Endometrial microvascular endothelial cells (primary cell): ENCODE data around the gene MKNK1. TPM values are rescaled to one million over a fixed set of nuclear protein-coding genes. Genes with fewer than 3 reads are reported as not detected.

Experiments used
- in situ Hi-C: cut with HindIII; loops from 2 replicates; pipeline ENCODE4 v1.10.0; 2017; ENCODE audit warnings: low sequenced_read_pairs, low pct_unique_long_range_greater_than_20kb; ENCODE audit errors: inconsistent ontology term
- total RNA-seq: library from RNA; depleted of rRNA; stranded (reverse); fragments of >200 nt; gene quantifications from one replicate; pipeline ENCODE4 v1.2.3, GENCODE V29; 2015; ENCODE audit errors: inconsistent ontology term

MKNK1 gene
- total RNA-seq, 1 donor from 2014 or later, result 21.0 TPM

DNA sequence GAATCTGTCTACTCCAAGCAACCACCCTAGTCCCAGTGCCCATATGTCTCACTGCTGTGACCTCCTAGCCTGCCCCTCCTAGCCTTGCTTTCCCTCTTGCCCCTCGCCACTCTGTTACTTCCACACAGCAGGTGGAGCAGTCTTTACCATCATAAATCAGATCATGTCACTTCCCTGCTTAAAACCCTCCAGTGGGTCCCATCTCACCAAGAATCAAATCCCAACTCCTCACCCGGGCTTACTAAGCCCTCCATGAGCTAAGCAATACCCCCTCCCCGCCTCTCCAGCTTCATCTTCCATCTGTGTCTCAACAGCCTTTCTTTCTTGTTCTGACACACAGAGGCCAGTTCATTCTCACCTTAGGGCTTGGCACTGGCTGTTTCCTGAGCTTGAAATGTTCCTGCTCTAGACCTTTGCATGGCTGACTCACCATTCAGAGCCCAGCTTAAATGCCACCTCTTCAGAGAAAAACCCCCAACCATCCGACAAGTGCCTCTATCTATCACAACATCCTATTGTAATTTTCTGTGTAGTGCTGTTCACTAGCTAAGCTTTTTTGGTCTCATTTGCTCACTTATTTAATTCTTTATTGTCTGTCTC lies 74.9 kb downstream of the MKNK1 start:
- in situ Hi-C loops, result no loop called here

DNA sequence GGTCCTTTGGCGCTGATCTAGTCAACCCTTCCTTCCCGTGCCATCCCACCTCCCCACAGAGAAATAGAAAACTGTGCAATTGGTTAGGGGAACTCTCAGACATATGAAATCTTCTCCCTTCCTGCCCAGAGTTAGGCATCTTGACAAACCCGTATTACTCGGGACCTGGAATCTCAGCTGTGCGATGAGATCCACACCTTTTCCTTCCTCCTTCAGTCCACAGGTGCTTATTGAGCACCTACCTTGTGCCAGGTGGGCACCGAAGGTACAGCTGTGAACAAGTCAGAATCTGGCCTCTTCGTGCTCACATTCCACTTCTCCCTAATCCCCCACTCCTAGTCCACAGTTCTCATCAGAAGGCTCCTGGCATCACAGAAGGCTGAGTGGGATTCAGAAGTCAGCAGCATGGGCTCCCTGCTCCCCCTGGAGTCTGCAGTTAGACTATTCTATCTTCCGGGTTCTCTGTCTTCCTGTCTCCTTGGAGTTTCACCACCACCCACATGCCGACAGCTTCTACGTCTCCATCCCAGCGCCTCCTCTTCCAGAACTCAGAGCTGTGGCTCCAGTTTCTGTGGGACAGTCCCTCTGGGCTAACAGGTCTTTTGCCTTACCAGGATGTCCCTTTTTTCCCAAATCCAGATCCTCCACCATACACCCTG lies 75.6 kb downstream of the MKNK1 start:
- in situ Hi-C loops, result no loop called here

DNA sequence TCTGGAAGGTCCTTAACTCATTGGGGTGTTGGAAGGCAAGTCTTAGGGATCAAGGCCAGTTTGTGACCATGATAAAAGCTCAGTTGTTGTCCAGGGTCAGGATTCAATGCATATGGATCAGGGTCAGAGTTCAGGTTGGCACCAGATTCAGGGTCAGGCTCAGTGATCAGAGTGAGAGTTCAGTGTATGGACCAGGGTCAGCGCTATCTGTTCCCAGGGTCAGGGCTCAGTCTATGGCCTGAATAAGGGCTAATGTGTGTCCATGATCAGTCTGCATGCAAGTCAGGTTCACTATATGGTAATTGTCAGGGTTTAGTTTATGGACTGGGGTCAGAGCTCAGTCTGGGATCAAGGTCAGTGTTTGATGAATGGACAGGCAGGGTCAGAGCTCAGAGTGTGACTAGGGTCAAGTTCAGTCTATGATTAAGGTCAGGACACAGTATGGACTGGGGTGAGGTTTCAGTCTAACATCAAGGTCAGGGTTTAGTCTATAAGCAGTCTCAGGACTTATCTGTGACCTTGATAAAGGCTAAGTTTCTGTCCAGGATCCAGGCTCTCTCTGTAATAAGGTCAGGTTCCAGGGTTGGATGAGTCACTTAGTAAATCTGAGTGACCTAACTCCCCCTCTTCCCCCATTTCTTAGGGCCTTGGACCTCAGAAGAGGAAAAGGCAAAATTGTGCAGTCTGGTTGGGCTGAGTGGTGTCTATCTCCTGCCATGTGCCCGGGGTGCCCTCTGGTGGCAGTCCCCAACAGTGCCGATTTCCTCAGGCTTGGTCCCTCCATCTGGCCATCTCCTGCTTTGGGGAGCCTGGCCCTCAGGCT lies 76.4 kb downstream of the MKNK1 start:
- in situ Hi-C loops, result no loop called here

DNA sequence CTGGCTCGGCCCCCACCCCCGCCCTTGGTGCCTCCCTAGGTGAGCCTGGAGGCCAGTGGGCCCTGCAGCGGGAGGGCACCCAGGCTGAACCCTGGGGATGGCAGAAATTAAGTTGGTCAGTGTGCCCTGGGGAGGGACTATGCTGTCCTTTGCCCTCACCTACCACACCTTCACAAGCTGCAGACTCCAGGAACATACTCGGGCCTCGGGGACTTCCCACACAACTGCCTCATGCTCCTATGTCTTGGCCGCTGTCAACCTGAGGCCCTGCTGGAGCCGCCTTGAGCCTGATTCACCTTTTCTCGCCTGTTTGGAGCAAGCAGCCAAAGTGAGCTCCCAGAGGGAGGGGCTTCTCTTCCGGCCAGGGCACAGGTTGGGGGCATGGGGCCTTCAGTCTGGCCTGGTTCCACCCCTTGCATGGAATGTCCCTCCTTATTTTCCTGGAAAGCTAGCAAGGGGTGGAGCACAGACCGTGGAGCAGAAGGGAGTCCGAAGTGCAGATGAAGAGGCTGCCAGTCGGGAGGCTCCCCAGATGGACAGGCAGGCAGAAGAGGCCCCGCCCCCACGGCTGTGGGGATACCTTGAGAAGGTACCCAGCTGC lies 77.3 kb downstream of the MKNK1 start:
- in situ Hi-C loops, result no loop called here

DNA sequence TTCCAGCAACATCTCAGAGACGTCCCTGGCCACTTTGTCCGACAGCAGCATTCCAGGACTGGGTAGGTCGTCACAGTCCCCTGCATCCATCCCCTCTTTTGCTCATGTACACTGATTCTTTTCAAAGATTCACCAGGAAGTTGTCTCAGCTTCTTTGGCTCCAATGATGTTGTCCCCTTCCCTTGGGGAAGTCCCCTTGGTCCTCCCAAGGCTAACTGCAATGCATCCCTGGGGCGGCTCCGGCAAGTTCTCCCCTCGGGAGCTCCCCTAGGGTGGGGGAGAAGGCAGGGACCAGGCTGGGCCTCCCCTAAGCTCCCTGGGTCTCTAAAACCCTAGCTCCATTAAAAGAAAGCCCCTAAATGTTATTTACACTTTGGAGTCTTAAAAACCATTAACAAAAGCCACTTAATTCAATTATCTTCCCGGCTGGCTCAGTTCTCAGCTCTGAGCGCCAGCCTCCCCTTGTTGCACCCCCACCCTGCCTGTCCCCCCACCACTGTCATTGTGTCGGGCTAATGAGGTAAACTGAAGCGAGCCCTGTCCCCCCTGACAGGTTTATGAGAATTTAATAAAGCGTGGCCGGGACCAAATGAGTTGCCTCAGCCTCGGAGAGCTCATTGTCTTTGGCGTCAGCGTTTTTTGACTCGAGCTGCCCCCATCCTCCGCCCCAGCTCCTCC lies 77.9 kb downstream of the MKNK1 start:
- in situ Hi-C loops, result no loop called here

DNA sequence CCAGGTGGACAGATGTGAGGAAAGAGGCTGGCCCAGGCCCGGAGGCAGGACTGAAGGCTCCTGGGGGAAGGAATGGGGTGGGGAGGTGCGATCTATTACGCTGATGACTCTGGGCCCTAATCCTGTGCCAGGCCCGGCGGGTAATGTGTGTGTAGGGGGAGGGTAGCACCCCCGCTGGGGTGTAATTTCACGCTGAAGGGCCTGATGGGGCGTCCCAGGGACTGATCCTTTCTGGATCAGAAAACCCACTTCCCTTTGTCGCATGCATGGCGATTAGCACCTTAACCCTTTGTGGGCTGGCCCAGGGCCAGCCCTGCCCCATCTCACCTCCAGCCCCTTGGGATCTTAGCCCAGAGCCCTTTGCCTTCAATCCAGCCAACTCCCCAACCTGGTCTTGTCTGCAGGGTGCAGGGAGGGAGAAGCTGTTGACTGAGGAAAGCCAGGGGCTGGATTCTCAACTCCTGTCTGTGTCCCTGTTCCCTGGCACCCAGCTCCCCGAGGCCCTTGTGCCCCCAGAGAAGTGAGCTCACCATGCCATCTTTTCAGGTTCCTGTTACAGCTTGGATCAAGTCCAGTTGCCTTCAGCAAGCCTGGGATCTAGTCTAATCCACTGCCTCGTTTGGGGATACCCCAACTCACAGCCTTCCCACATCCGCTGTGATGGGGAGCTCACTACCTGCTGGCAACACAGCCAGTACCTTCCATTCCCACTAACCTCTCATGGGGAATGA lies 78.7 kb downstream of the MKNK1 start:
- in situ Hi-C loops, result no loop called here

DNA sequence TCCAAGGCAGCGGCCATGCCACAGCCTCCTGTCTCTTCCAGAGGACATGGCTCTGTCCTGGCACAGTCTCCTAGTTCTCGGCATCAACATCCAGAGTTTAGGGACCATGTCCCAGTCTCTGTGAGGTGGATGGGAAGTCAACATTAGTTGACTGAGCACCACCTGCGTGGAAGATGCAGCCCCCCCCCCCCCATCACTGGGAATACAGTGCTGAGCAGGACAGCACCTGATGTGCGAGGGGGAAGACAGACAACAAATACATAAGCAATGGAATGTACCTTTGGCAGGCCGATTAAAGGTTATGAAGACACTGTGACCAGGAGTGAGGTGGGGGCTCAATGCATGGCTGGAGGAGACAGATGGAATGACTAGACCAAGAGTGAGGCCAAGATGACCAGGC lies 79.2 kb downstream of the MKNK1 start:
- in situ Hi-C loops, result no loop called here

DNA sequence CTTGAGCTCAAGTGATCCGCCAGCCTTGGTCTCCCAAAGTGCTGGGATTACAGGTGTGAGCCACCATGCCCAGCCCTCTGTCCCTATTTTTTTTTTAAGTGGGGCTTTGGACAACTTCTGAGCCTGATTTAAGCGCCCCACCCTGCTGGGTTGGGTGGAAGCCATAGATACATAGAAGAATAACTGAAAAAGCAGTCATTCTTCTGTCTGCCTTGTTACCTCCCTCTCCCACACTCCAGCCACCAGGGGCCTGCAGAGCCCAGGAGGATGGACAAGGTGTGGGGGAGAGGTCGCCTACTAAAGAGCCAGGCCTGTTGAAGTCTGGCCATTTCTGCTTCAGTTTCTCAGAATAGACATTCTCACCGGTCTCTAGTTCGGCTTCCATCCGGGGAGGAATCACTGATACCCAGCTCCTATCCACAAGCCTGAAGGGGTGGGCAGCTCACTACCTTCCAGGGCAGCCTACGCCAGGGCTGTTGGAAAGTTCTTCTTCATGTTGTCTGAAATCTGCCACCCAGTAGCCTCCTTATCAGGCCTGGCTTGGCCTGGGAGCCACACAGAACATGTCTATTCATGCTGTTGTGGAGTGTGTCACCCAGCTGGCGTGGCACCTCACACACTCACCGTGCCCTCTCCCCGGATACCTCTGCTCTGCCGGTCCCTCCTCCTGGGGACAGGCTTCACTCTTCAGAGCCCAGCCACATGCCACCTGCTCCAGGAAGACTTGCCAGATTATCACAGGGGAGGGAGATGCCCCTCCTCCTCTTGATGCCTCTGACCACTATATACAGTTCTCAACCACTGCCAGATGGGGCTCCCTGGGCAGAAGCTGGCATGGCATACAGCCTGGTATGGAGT lies 80.3 kb downstream of the MKNK1 start:
- in situ Hi-C loops, result no loop called here

DNA sequence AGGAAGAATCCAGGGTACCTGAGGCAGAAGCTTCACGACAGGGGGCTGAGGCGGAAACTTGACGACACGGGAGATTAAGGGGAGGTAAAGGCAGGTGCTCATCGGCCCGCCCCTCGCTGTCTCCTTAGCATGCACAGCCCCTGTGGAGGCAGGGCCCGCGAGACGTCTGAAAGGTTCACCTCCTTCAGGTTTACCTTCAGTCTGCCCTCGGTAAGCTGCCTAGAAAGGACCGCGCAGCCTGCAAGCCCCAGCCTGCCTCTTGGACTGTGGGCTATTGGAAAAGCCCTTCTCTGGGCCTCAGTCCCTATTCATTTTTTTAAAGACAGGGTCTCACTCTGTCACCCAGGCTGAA lies 81.1 kb downstream of the MKNK1 start:
- in situ Hi-C loops, result no loop called here

DNA sequence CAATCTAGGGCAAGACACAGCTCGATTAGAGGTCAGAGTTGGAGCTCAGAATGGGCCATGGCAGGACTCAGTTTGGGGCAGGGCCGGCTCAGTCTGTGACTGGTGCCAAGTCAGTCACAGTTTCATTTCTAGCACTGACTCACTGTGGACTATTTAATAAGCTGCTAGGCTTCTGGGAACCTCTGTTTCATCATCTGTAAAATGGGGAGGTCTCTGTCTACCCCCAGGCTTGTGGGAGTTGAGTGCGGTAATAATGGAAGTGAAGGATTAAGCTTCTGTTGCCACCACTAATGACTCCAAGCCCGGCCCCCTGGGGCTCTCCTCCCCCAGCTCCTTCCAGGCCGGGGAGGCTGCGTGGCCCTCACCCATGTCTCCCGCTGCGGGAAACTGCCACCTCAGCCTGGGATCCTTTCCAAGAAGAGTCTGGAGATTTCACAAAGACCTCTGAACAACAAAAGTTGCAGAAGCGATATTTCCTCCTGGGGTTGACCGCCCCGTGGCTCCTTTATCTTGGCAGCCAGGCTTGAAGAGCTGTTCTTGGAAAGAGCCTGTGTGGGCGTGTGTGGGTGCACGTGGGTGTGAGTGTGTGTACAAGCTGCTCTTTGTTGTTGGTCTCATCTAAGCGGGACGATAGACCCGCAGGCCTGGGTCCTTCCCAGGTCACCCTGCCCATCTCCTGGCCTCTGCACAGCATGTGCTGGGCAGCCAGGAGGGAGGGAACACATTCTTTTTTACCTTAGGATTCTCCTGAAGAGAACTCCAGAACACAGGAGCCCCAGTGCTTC lies 81.7 kb downstream of the MKNK1 start:
- in situ Hi-C loops, result no loop called here

DNA sequence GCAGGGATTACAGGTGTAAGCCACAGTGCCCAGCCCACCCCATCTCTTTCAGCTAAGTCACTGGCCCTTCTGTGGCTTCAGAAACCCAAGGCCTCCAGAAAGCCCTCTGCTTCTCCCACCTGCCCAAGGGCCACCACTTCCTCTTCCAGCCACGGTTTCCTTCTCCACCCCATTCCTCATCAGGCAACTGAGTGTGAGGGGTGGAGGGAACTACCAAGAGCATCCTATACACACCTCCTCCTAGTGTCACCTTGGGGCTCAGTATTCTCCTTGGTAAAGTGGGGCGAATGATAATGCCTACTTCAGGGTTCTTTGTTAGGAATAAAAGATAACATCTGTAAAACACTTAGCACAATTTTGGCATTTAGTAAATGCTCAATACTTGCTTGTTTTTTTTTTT lies 82.7 kb downstream of the MKNK1 start:
- in situ Hi-C loops, result no loop called here

DNA sequence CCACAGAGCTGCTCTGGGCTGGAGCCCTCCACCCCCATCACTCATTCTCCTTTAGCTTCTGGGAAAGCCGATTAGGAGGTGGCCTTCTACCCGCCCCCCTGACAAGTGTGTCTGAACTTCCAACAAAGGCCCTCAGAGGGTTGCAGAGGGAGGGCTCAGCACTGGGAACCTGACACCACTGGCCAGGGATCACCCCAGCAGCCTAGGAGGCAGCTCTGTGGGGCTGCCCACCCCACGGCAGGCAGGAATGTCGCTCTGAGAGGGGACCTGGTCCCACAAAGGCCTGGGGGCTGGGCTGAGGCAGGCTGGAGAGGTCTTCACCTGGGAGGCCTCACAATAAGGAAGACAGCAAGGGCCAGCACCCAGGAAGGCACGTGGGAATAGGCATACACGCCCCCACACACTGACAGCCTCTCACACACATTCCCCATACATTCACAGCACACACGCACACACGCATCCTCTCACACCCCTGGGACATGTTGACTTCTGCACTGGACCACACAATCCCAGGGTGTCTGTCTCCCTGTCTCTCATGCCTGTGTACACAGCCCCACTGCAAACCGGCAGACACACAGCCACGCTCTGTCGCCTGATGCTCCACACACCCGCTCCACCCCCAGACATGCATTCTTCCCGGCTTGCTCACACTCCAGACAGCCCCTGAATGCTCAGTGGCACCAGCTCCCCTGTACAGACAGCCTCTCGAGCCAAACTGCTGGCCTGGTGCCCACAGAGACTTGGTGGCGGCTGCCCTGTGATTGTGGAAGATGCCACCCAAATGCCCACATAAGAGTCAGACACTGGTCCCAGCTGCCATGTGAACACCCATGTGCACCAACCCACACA lies 83.8 kb downstream of the MKNK1 start:
- in situ Hi-C loops, result no loop called here

DNA sequence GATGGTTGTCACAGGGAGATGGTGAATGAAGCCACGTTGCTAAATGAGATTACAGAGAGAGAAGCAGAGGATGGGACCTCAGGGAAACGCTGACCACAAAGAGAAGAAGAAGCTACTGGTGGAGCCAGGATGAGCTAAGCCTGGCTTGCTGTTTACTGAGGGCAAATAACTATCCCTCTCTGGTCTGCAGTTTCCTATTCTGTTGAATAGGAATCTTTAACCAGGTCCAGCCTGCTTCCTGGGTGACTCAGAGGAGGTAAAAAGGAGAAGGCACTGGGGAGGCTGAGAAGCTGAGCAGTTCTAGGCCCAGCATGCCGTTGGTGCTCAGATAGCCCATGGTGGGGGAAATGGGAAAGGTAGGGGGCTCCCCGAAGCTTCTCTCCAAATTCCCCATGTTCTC lies 84.9 kb downstream of the MKNK1 start:
- in situ Hi-C loops, result no loop called here

DNA sequence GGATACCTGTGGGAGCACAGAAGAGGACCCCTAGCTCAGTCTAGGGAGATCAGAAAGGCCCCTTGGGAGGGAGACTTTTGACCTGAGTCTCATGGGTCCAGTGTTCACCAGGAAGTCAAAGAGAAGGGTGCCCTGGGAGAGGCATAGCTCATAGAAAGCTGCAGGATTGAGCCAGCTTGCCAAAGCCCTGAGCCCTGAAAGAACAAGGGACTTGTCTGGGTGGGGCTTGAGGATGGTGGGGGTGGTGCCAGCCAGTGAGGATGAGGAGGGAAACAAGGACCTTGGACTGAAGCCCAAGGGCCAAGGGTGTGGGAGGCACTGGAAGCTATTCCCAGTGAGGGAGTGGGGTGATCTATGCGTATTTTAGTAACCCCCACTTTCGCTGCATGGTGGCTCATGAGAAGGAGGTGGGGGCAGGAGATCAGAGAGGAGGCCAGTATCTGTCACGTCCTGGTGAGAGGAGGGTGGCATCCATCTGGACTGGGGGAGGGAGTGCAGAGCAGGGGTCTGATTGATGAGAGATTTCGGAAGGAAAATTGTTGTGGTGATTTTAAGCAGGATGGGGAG lies 86.1 kb downstream of the MKNK1 start:
- in situ Hi-C loops, result no loop called here

DNA sequence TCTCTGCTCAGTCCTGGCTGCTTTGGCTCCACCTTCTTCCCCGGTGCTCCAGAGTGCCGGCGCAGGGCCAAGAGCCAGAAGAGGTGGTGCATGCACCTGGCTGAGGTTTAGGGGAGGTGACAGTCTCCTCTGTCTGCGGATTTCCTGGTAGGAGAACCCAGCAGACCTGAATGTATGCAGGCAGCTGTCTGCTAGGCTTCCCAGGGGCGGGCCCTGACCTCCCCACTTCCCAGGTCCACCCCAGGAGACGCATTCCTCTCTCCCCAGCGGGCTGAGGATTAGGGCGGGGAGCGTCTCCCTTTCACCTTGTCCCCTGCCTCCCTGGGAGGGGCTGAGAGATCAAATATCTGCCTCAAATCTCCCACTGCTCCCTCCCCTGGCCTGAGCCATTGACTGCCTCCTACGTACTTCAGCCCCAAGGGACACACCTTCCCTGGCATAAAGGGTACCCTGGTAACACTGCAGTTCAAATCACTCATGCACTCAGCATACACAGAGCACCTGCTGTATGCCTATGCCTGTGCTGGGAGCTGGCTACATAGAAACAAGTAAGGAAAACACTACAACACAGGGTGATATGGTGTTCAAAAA lies 87.0 kb downstream of the MKNK1 start:
- in situ Hi-C loops, result no loop called here
